ENCODE measurements around the gene MLPH. TPM values are rescaled to one million over a fixed set of nuclear protein-coding genes. Genes with fewer than 3 reads are reported as not detected.
"Not testable (repeated sequence)": the region's sequence is repeated elsewhere in the genome, so short reads cannot be mapped to it uniquely, and the experiment has no call there.

MLPH gene
- polyA plus RNA-seq, 1 experiment, result 15.6 TPM

GRCh38 chr2:237593036-237593435, 106.0 kb downstream of the MLPH start:
- Histone ChIP-seq H3K9me3 (ENCODE audit: control insufficient read depth, insufficient read depth, low read length) (peaks cover 4% of the 10 kb centered on the region; the same call in 1 of the 2 replicates), H3K27me3 (ENCODE audit: control insufficient read depth, insufficient read depth, low read length) (no peaks in the 10 kb centered on the region), H3K4me3 (ENCODE audit: low read depth, low read length) (no peak overlapping the region), H3K27ac (ENCODE audit: low read depth, low read length) (no peak overlapping the region)
- CTCF ChIA-PET, result no interaction called here
- TF ChIP-seq, protein P1, sequence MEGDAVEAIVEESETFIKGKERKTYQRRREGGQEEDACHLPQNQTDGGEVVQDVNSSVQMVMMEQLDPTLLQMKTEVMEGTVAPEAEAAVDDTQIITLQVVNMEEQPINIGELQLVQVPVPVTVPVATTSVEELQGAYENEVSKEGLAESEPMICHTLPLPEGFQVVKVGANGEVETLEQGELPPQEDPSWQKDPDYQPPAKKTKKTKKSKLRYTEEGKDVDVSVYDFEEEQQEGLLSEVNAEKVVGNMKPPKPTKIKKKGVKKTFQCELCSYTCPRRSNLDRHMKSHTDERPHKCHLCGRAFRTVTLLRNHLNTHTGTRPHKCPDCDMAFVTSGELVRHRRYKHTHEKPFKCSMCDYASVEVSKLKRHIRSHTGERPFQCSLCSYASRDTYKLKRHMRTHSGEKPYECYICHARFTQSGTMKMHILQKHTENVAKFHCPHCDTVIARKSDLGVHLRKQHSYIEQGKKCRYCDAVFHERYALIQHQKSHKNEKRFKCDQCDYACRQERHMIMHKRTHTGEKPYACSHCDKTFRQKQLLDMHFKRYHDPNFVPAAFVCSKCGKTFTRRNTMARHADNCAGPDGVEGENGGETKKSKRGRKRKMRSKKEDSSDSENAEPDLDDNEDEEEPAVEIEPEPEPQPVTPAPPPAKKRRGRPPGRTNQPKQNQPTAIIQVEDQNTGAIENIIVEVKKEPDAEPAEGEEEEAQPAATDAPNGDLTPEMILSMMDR (IDR thresholded peaks at IDR 0.05; ENCODE audit: low read depth, low read length), result no peak
- POLR2A ChIA-PET, result no interaction called here
- DNase-seq (ENCODE audit: low read depth, low spot score), result no peak

DNA sequence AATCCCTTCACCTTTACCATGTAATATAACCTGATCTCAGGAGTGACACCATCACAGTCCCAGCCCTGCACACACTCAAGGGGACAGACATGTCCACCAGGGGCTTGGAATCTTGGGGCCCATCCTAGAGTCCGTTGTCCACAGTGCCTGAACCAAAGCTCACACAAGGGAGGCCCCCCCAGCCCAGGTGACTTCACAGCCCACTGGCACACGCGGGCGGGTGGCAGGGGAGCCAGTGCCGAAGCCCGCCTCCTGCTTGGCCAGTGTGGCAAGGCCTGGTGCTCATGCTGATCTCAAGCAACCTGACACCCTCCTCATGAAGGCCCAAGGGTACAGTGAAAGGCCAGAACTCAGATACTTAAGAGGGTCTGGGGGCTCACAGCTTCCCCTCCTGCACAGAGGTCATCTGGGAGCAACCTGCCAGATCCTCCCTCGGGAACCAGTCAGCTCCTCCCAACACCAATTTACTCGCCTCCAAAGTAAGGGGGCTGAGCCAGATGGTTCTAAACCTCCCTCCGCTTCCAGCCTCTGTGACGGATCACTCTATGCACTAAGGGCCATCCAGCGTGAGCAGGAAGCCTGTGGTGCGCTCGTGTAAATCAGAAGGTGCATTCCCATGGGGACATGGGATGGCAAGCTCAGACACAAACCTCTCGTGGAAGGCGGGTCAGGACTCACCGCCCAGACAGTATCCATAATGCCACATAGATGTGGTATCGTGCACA, 106.7 kb downstream of the MLPH start:
- H3K27ac ChIP-seq (ENCODE audit: low read depth, low read length), result no peak overlapping the region
- H3K4me3 ChIP-seq (ENCODE audit: low read depth, low read length), result no peak overlapping the region
- TF ChIP-seq, protein P1 (IDR thresholded peaks at IDR 0.05; ENCODE audit: low read depth, low read length), result no peak
- POLR2A ChIA-PET, result no interaction called here
- H3K27me3 ChIP-seq (ENCODE audit: control insufficient read depth, insufficient read depth, low read length), result no peaks in the 10 kb centered on the region
- CTCF ChIA-PET, result no interaction called here
- no peaks in the 10 kb centered on the region for H3K9me3 ChIP-seq (ENCODE audit: control insufficient read depth, insufficient read depth, low read length)
- no peak for DNase-seq (ENCODE audit: low read depth, low spot score)

GRCh38 chr2:237594514-237594871, 107.4 kb downstream of the MLPH start:
- TF ChIP-seq, protein P1 (IDR thresholded peaks at IDR 0.05; ENCODE audit: low read depth, low read length), result no peak
- Histone ChIP-seq H3K9me3 (ENCODE audit: control insufficient read depth, insufficient read depth, low read length) (no peaks in the 10 kb centered on the region), H3K27me3 (ENCODE audit: control insufficient read depth, insufficient read depth, low read length) (no peaks in the 10 kb centered on the region), H3K27ac (ENCODE audit: low read depth, low read length) (no peak overlapping the region), H3K4me3 (ENCODE audit: low read depth, low read length) (no peak overlapping the region)
- no peak for DNase-seq (ENCODE audit: low read depth, low spot score)
- ChIA-PET POLR2A (no interaction called here), CTCF (no interaction called here)

GRCh38 chr2:237595829-237596519, 108.9 kb downstream of the MLPH start:
- H3K27me3 ChIP-seq (ENCODE audit: control insufficient read depth, insufficient read depth, low read length); H3K9me3 ChIP-seq (ENCODE audit: control insufficient read depth, insufficient read depth, low read length); CTCF ChIA-PET; DNase-seq (ENCODE audit: low read depth, low spot score); H3K27ac ChIP-seq (ENCODE audit: low read depth, low read length); H3K4me3 ChIP-seq (ENCODE audit: low read depth, low read length); POLR2A ChIA-PET: not testable (repeated sequence)

- H3K4me3 ChIP-seq (ENCODE audit: low read depth, low read length), result no peak overlapping the region
- H3K27ac ChIP-seq (ENCODE audit: low read depth, low read length), result no peak overlapping the region
- H3K9me3 ChIP-seq (ENCODE audit: control insufficient read depth, insufficient read depth, low read length), result no peaks in the 10 kb centered on the region
- CTCF ChIA-PET, result no interaction called here
- no peaks in the 10 kb centered on the region for H3K27me3 ChIP-seq (ENCODE audit: control insufficient read depth, insufficient read depth, low read length)
- POLR2A ChIA-PET, result no interaction called here
- no peak for DNase-seq (ENCODE audit: low read depth, low spot score)
- TF ChIP-seq, protein P1 (IDR thresholded peaks at IDR 0.05; ENCODE audit: low read depth, low read length), result no peak
These were observed 109.6 kb downstream of the MLPH start for GRCh38 chr2:237596520-237597195.

Data from AG04450 (cell line).